Epithelial cell of proximal tubule (primary cell): ENCODE measurements around the gene FRYL. TPM values are rescaled to one million over a fixed set of nuclear protein-coding genes. Genes with fewer than 3 reads are reported as not detected.
A peak's percentile ranks its signal among the peaks of the same experiment; 100 is the strongest.
"Not testable (repeated sequence)": the region's sequence is repeated elsewhere in the genome, so short reads cannot be mapped to it uniquely, and the experiment has no call there.

Experiments used
- DNase-seq: peaks from one replicate; pipeline ENCODE4 v3.0.0-alpha.2; 2011; ENCODE audit warnings: low read depth
- H3K4me3 ChIP-seq: 2 replicates; pipeline ENCODE4 v1.5.1; 2011; ENCODE audit warnings: low read depth, mild to moderate bottlenecking, low read length
- total RNA-seq: library from RNA; depleted of rRNA; stranded (reverse); fragments of >200 nt; gene quantifications from 2 replicates; pipeline ENCODE4 v1.2.3, GENCODE V29; 2015
- TF ChIP-seq, protein P1 (sequence below): conservative IDR thresholded peaks from 2 replicates; pipeline ENCODE4 v1.5.1; 2012; ENCODE audit warnings: low read depth, mild to moderate bottlenecking, low read length

The FRYL gene
- total RNA-seq, 1 donor from 2014 or later: 22.5 TPM

DNA sequence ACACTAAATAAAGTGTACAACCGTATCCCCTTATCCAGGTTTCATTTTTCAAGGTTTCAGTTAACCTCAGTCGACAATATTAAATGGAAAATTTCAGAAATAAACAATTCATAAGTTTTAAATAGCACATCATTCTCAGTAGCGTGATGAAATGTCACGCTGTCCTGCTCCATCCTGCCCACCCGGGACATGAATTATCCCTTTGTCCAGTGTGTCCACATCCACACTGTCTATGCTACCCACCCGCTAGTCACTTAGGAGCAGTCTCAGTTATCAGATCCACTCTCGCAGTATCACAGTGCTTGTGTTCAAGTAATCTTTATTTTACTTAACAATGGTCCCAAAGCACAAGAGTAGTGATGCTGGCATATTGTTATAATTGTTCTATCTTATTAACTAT lies 54.7 kb downstream of the FRYL start:
- TF ChIP-seq, protein P1, sequence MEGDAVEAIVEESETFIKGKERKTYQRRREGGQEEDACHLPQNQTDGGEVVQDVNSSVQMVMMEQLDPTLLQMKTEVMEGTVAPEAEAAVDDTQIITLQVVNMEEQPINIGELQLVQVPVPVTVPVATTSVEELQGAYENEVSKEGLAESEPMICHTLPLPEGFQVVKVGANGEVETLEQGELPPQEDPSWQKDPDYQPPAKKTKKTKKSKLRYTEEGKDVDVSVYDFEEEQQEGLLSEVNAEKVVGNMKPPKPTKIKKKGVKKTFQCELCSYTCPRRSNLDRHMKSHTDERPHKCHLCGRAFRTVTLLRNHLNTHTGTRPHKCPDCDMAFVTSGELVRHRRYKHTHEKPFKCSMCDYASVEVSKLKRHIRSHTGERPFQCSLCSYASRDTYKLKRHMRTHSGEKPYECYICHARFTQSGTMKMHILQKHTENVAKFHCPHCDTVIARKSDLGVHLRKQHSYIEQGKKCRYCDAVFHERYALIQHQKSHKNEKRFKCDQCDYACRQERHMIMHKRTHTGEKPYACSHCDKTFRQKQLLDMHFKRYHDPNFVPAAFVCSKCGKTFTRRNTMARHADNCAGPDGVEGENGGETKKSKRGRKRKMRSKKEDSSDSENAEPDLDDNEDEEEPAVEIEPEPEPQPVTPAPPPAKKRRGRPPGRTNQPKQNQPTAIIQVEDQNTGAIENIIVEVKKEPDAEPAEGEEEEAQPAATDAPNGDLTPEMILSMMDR: no peak
- no peak for DNase-seq

DNA sequence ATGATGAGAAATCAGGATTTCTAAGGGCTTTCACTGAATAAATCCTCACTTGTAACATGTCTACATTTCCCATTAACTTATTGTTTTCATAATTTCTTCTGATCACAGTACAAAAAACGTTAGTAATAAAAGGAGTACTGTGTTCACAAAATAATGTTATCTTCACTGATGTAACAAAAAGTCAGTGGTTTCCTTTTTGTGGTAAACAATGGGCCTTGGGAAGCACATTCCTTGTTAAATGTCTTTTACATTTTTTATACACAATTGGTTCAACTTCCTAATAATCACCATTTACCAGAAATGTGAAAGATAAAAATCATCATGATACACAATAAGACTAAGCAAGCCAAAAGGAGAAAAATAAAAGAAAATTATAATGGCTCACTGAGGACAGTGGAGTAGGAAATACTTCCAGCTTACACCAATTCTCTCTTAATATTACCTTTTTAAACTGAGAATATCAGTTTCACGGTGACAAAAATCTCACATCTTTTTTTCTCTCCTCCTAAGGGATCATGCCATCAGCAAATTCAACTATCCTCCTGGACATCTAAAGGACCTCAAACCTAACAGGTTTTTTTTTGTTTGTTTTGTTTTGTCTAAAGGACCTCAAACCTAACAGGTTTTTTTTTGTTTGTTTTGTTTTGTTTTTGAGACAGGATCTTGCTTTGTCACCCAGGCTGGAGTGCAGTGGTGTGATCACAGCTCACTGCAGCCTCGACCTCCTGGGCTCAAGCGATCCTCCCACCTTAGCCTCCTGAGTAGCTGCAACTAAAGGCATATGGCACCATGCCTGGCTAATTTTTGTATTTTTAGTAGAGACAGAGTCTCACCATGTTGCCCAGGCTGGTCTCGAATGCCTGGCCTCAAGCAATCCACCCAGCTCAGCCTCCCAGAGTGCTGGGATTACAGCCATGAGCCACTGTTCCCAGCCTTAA lies 57.3 kb downstream of the FRYL start:
- DNase-seq: no peak
- H3K4me3 ChIP-seq: no peak overlapping the region
- TF ChIP-seq, protein P1: no peak

More for the DNA sequence above, 54.7 kb downstream of the FRYL start:
- peak overlapping the region; percentile 25 for H3K4me3 ChIP-seq

GRCh38 chr4:48720459-48720858 lies 59.6 kb downstream of the FRYL start:
- TF ChIP-seq, protein P1: no peak
- H3K4me3 ChIP-seq: no peak overlapping the region
- DNase-seq: no peak

DNA sequence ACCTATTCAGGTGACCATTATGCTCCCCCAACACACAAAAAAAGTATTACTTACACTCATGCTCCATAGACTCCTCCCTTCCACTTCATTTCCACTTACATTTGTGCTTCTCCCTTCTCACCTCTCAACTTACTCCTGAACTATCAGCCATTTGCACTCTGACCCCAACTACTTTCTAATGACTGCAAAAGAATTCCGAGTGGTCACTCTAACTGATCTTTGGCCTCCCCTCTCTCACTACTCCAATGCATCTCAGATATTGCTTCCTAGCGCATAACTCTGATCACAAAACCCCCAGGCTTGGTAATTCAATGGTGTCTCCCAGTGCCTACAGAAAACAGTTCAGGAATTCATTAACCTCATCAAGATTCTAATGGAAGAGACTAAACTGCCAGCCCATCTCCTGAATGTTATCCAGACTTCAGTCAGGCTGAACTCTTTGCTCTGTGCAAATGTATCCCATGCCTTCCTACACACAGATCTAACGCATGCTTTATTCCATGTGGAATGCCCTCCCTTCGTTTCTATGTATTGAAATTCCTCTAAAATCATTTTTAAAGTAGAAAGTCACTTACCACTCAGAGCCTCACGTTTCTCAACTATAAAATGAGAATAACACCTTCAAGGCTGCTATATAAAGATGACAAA lies 61.1 kb downstream of the FRYL start:
- no peak for DNase-seq
- H3K4me3 ChIP-seq: no peak overlapping the region
- TF ChIP-seq, protein P1: no peak

GRCh38 chr4:48716285-48716684 lies 63.8 kb downstream of the FRYL start:
- DNase-seq, H3K4me3 ChIP-seq: not testable (repeated sequence)

GRCh38 chr4:48710446-48711209 lies 69.5 kb downstream of the FRYL start:
- DNase-seq: no peak
- no peak overlapping the region for H3K4me3 ChIP-seq
- TF ChIP-seq, protein P1: no peak

DNA sequence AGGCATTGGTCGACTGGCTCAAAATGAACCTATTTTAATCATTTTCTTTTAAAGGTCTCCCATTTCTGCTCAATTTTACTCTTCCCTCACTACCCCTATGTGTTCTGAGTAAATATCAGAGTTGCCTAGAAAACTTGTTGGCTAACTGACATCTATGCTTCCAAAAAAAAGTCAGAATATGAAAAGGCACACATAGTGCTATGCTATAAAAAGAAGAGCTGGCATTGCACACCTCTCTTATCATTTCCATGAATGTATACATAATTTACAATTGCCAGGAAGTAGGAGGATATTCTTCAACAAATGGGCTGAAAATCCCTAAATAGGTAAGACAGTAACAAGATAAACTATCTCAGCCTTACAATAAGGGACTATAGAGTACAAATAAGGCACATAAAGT lies 70.2 kb downstream of the FRYL start:
- TF ChIP-seq, protein P1: no peak
- DNase-seq: no peak

More for the DNA sequence above, 70.2 kb downstream of the FRYL start:
- H3K4me3 ChIP-seq: no peak overlapping the region
